OCI-LY3 (cell line): ENCODE results near the gene SNAP25.

ENCODE experiments used
- H2AFZ ChIP-seq: fragments of 200-600, 300-600 bp; shearing (Covaris generic); 2 replicates; pipeline ENCODE4 v1.6.0; 2014; ENCODE audit warnings: antibody characterized with exemption, low read depth, low read length
- H3K27ac ChIP-seq: fragments of 200-600, 300-600 bp; sonication (generic); 2 replicates; pipeline ENCODE4 v1.5.1; 2014; ENCODE audit warnings: mild to moderate bottlenecking, low read length, moderate library complexity, mixed read lengths
- H3K27me3 ChIP-seq: fragments of 200-600, 300-600 bp; sonication (generic); 2 replicates; pipeline ENCODE4 v1.6.1; 2014; ENCODE audit warnings: low read depth, low read length, mixed read lengths
- H3K36me3 ChIP-seq: fragments of 200-600, 300-600 bp; sonication (generic); replicated peaks from 2 replicates; pipeline ENCODE3; 2014; ENCODE audit warnings: low read depth, low read length, mixed read lengths
- H3K4me1 ChIP-seq: fragments of 300-600, 200-600 bp; sonication (generic); 2 replicates; pipeline ENCODE4 v1.6.1; 2014; ENCODE audit warnings: low read length, mixed read lengths
- H3K4me2 ChIP-seq: fragments of 200-600, 300-600 bp; sonication (generic); 2 replicates; pipeline ENCODE4 v1.6.1; 2014; ENCODE audit warnings: low read length, mixed read lengths
- H3K4me3 ChIP-seq: fragments of 300-600, 200-600 bp; sonication (generic); 2 replicates; pipeline ENCODE4 v1.5.1; 2014; ENCODE audit warnings: antibody characterized with exemption, mild to moderate bottlenecking, low read length, moderate library complexity
- H3K79me2 ChIP-seq: fragments of 300-600, 200-600 bp; shearing (Covaris generic); 2 replicates; pipeline ENCODE4 v1.6.1; 2014; ENCODE audit warnings: mild to moderate bottlenecking, low read length, mixed read lengths
- H3K9ac ChIP-seq: fragments of 300-600, 200-600 bp; shearing (Covaris generic); 2 replicates; pipeline ENCODE4 v1.6.0; 2014; ENCODE audit warnings: mild to moderate bottlenecking, low read length, moderate library complexity
- H3K9me3 ChIP-seq: fragments of 200-600, 300-600 bp; shearing (Covaris generic); 2 replicates; pipeline ENCODE4 v1.6.1; 2014; ENCODE audit warnings: low read length, mixed read lengths; ENCODE audit not compliant: insufficient read depth
- H4K20me1 ChIP-seq: fragments of 200-600, 300-600 bp; sonication (generic); 2 replicates; pipeline ENCODE4 v1.6.1; 2016; ENCODE audit warnings: low read length, mixed read lengths; ENCODE audit not compliant: insufficient read depth
- CTCF ChIP-seq: fragments of 200-600, 300-600 bp; sonication (generic); IDR thresholded peaks from 2 replicates; pipeline ENCODE4 v1.5.1; 2014; ENCODE audit warnings: antibody characterized with exemption, low read length, low read depth
- EZH2phosphoT487 ChIP-seq: fragments of 200-600 bp; shearing (Covaris generic); IDR thresholded peaks from 2 replicates; pipeline ENCODE4 v1.6.1; 2018; ENCODE audit warnings: antibody characterized with exemption, mixed run types, low read depth

The SNAP25 gene

GRCh38 chr20:10315138-10315537 lies 96.5 kb downstream of the SNAP25 start:
- Histone ChIP-seq H3K27me3 (peaks cover 50% of the 10 kb centered on the region), H3K27ac (no peak overlapping the region), H3K4me1 (no peaks in the 10 kb centered on the region), H4K20me1 (no peaks in the 10 kb centered on the region), H3K4me2 (no peak overlapping the region), H3K9ac (no peak overlapping the region), H3K36me3 (no peaks in the 10 kb centered on the region), H3K4me3 (no peak overlapping the region), H3K79me2 (no peaks in the 10 kb centered on the region), H2AFZ (no peak overlapping the region), H3K9me3 (no peaks in the 10 kb centered on the region)
- no peak for TF ChIP-seq EZH2phosphoT487
- no peak for TF ChIP-seq CTCF

- TF ChIP-seq EZH2phosphoT487 (no peak), CTCF (peak; percentile 76)
- H3K4me3 ChIP-seq = no peak overlapping the region
- no peaks in the 10 kb centered on the region for H3K9me3 ChIP-seq
- peaks cover 36% of the 10 kb centered on the region for H3K27me3 ChIP-seq
- H2AFZ ChIP-seq = no peak overlapping the region
- no peaks in the 10 kb centered on the region for H3K4me1 ChIP-seq
- H3K4me2 ChIP-seq = no peak overlapping the region
- H3K9ac ChIP-seq = no peak overlapping the region
- no peaks in the 10 kb centered on the region for H4K20me1 ChIP-seq
- H3K27ac ChIP-seq = no peak overlapping the region
- H3K36me3 ChIP-seq = no peaks in the 10 kb centered on the region
- H3K79me2 ChIP-seq = no peaks in the 10 kb centered on the region
These were observed 98.0 kb downstream of the SNAP25 start for GRCh38 chr20:10316582-10316981.

DNA sequence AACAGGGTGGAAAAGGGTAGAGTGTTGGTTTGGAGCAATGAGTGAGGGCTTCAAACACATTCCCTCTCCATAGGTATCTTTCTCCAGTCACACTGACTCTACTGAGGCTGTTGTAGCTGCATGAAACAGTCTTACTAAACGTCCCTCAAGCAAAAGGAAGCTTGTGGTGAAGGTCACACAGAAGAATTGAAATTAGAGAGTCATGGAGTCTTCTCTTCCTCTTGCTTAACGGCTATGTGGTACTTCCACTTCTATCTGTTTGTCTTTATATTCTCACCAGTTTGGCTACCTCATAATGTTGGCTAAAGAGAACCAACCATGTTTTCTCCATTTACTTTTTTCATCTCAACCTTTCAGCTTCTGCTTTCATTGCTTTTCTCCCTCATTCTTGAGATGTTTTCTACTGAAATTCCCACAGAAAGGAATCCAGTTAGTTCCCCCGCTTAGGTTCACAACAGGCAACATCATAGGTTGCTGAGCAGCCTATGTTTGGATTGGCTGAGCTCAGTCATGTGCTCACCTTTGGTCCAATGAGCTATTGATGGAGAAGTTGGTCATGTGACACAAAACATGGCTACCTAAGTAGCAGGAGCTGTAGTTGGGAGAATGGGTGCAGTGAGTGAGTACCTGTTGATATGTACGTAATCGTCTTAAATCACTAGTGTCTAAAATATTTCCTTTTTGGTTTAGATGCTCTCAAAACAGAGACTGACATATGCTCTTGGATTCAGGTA lies 99.8 kb downstream of the SNAP25 start:
- H3K4me1 ChIP-seq = no peaks in the 10 kb centered on the region
- H3K4me3 ChIP-seq = no peak overlapping the region
- no peak overlapping the region for H3K4me2 ChIP-seq
- H4K20me1 ChIP-seq = no peaks in the 10 kb centered on the region
- peaks cover 23% of the 10 kb centered on the region for H3K27me3 ChIP-seq
- H3K9me3 ChIP-seq = no peaks in the 10 kb centered on the region
- H3K27ac ChIP-seq = no peak overlapping the region
- H3K79me2 ChIP-seq = no peaks in the 10 kb centered on the region
- H3K36me3 ChIP-seq = no peaks in the 10 kb centered on the region
- no peak overlapping the region for H2AFZ ChIP-seq
- H3K9ac ChIP-seq = no peak overlapping the region
- TF ChIP-seq CTCF (no peak), EZH2phosphoT487 (no peak)

GRCh38 chr20:10319855-10320254 lies 101.2 kb downstream of the SNAP25 start:
- H3K4me2 ChIP-seq = no peak overlapping the region

More at GRCh38 chr20:10319855-10320254, 101.2 kb downstream of the SNAP25 start:
- H3K4me3 ChIP-seq = no peak overlapping the region
- H3K27ac ChIP-seq = no peak overlapping the region
- H3K4me1 ChIP-seq = no peaks in the 10 kb centered on the region
- H3K36me3 ChIP-seq = no peaks in the 10 kb centered on the region
- H3K9ac ChIP-seq = no peak overlapping the region
- no peaks in the 10 kb centered on the region for H3K79me2 ChIP-seq
- no peak for TF ChIP-seq CTCF
- TF ChIP-seq EZH2phosphoT487 = no peak
- no peak overlapping the region for H2AFZ ChIP-seq
- peaks cover 14% of the 10 kb centered on the region; the same call in 1 of the 2 replicates for H3K27me3 ChIP-seq
- H4K20me1 ChIP-seq = no peaks in the 10 kb centered on the region
- H3K9me3 ChIP-seq = no peaks in the 10 kb centered on the region
